Stimulated activated CD8-positive, alpha-beta memory T cell treated with anti-CD3 and anti-CD28 coated beads, Interleukin-7, amount 100 ng/mL, for 4 hours (primary cell): ENCODE results near the gene SNTB2.
"Not testable (repeated sequence)": the region's sequence is repeated elsewhere in the genome, so short reads cannot be mapped to it uniquely, and the experiment has no call there.

Source experiments
- DNase-seq, 2 donors: peaks; one replicate each; pipeline ENCODE4 v3.0.0-alpha.2; 2020; ENCODE audit warnings: low read depth in 2 of 2

Gene SNTB2

GRCh38 chr16:69236319-69236718 lies 49.4 kb downstream of the SNTB2 start:
- no peak for DNase-seq

GRCh38 chr16:69237296-69237695 lies 50.3 kb downstream of the SNTB2 start:
- DNase-seq, result no peak

DNA sequence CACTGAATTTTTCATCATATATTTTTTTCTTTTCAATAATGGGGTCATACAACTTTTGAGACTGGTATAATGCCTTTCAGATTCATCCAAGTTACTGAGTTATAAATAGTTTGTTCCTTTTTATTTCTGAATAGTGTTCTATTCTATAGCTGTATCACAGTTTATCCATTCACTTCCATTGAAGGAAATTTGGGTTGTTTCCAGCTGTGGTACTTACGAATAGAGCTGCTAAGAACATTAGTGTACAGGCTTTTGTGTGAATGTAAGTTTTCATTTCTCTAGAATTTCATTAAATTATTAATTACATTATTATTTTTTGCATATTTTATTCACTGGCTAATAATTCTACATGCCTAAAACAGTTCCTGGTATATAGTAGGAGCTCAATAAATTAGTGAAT lies 52.9 kb downstream of the SNTB2 start:
- DNase-seq, result no peak

DNA sequence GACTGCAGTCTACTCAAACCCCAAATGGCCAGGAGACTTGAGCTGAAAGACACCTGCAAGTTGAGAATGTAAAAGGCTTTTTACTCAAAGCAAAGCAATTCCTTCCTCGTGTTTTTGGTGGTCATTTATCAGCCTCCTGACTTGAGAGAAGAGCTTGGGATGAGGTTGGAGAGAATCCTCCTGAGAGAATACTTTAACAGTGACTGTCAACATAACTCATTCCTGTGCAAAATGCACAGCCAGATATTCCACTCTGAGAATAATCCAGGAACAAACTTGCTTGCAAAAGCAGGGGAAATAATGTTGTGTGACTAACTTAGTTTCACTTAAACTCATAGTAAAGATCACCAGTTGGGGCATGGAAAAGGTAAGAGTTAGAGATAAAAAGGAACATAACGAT lies 53.4 kb downstream of the SNTB2 start:
- no peak for DNase-seq

GRCh38 chr16:69241926-69242325 lies 55.0 kb downstream of the SNTB2 start:
- DNase-seq, result no peak

DNA sequence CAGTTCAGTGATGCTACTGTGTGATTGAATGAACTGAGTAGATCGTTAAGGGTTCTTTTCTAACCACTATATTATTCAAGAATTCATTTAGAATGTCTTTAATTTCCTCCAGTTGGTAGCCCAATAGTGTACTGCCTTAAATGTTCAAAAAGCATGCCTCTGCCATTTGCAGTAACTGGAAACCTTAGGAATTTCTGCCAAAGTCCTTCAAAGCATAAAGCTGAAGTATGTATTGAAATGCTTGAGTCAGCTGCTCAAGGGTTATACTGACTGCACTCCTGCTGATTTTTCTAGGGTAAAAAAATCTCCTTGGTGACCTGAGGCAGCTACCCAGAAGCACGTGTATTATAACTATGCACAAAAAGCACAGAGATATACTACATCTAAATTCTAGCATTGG lies 56.5 kb downstream of the SNTB2 start:
- DNase-seq, result no peak

- no peak for DNase-seq
These were observed 57.4 kb downstream of the SNTB2 start for GRCh38 chr16:69244336-69244735.

DNA sequence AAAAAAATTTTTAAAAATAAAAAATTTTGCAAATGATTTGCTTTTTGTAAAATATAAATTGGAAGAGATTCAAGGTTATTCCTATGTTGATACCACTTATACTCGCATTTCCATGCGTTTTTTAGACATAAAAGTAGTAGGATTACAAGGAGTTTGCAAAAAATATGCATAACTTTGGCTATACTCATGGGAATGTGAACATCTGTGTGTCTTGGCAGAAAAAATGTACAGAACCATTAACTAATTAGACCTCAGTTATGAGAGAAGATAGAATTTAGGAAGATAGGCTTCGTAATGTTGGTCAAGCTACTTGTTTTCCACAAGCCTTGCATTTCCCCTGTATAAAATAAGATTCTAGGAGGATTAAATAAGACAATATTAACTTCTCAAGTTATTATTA lies 63.1 kb downstream of the SNTB2 start:
- no peak for DNase-seq

- DNase-seq, result no peak
These were observed 66.9 kb downstream of the SNTB2 start for GRCh38 chr16:69253870-69254341.

DNA sequence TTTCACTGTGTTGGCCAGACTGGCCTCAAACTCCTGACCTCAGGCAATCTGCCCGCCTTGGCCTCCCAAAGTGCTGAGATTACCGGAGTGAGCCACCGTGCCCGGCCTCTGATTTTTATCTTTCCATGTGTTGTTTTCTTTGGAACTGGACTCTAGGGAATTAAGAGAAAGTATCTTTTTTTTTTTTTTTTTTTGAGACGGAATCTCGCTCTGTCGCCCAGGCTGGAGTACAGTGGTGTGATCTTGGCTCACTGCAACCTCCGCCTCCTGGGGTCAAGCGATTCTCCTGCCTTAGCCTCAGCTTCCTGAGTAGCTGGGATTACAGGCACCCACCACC lies 72.4 kb downstream of the SNTB2 start:
- not testable (repeated sequence) for DNase-seq

DNA sequence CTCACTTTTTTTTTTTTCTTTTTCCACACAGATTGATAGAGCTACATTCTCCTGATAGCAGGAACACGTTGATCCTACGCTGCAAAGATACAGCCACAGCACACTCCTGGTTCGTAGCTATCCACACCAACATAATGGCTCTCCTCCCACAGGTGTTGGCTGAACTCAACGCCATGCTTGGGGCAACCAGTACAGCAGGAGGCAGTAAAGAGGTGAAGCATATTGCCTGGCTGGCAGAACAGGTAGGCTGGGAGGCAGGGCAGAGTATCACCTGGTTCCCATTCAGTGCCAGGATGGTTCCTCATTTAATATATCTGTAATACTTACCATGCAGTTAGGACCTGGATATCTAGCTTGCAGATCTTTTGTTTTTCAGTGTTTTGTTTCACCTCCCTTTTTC lies 73.1 kb downstream of the SNTB2 start:
- no peak for DNase-seq

DNA sequence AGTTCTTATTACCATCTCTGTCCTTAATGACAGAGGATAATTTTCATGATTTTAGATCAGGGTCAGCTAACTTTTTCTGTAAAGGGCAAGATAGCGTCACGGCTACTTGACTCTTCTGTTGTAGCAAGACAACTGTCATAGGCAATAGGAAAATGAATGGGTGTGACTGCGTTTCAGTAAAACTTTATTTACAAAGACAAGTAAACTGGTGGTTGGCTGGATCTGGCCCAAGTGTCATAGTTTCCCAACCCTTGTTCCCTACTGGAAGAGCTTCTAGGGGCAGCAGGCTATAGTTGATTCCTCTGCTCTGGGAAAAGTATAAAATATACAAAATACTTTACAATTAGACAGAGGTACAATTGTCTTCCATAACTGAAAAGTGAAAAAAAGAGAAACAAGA lies 73.5 kb downstream of the SNTB2 start:
- DNase-seq, result no peak

DNA sequence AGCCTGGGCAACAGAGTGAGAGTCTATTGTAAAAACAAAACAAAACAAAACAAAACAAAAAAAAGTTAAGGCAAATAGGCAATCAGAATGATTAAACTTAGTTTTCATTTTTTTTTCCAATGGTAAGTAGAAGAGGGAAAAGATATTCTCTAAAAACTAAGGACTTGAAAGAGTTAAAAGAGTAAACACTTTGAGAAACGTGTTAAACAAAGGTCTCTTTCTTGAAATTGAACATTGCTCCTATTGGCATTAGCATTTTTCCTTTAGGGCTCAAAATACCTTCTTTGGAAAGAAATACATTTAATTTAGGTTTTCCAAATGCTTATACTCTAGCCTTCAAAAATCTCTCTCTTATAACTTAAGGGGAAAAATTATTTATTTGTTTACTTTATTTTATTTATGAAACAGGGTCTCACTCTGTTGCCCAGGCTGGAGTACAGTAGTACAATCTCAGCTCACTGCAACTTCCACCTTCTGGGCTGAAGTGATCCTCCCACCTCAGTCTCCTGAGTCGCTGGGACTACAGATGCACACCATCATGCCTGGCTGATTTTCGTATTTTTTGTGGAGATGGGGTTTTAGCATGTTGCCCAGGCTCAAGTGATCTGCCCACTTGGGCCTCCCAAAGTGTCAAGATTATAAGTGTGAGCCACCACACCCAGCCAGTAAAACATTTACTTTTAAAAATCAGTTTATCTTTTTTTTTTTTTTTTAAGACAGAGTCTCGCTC lies 79.5 kb downstream of the SNTB2 start:
- DNase-seq, result no peak

GRCh38 chr16:69267633-69268032 lies 80.7 kb downstream of the SNTB2 start:
- DNase-seq, result no peak

GRCh38 chr16:69270395-69270794 lies 83.4 kb downstream of the SNTB2 start:
- no peak for DNase-seq

DNA sequence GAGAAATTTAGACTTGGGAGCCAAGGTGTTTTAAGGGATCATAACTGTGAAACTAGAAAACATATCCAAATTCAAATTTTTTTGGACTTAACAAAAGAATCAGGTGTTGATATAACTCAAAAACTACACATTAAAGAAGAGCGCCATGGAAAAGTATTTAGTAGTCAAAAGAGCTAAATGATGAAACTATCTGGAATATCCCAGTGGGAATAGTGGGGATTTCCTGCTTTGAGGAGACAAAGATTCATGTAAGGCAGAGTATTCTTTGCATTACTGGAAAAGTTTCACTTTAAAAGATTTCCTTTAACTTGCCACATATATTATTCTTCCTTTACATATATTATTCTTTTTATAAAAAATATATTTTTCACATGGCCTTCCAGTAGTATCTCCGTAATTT lies 83.9 kb downstream of the SNTB2 start:
- DNase-seq, result no peak

GRCh38 chr16:69273009-69273408 lies 86.0 kb downstream of the SNTB2 start:
- DNase-seq, result no peak

DNA sequence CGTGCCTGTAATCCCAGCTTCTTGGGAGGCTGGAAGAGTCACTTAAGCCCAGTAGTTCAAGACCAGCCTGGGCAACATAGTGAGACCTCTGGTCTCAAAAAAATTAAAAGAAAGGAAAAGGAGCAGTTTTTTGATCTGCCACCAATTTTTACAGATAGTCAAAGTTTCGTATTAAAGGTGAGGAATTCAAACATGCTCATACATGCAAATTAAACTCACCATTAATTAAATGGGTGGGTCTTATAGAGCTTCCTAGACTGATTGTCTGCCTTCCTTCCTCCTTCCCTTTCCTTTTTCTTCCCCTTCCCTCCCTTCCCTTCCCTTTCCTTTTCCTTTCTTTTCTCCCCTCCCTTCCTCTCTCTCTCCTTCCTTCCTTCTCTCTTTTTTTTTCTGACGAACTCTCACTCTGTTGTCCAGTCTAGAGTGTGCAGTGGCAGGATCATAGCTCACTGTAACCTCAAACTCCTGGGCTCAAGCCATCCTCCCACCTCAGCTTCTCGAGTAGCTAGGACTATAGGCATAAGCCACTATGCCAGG lies 87.8 kb downstream of the SNTB2 start:
- DNase-seq, result no peak

GRCh38 chr16:69276148-69277115 lies 89.5 kb downstream of the SNTB2 start:
- DNase-seq, result no peak

GRCh38 chr16:69277413-69277812 lies 90.4 kb downstream of the SNTB2 start:
- no peak for DNase-seq

DNA sequence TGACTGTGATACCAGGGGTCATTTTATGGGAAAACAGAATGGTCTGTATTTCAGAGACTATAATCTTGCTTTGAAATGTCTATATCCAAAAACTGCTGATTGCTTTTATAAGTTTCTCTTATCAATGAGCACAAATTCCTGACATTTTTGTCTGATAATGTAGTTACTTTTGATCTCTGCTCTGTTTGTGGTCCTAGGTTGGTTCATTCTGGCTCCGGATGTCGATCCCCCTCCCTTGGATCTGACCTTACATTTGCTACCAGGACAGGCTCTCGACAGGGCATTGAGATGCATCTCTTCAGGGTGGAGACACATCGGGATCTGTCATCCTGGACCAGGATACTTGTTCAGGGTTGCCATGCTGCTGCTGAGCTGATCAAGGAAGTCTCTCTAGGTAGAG lies 96.9 kb downstream of the SNTB2 start:
- no peak for DNase-seq

DNA sequence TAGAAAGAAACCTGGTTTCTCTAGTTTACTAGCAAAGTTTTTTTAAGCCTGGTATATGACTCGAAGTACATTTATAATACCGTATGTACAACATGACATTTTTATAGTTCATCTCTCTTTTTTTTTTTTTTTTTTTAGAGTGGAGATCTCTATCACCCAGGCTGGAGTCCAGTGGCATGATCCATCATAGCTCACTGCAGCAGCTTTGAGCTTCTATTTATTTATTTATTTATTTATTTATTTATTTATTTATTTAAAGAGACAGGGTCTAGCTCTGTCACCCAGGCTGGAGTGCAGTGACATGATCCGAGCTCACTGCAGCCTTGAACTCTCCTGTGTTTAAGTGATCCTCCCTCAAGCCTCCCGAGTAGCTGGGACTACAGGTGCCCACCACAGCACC lies 98.3 kb downstream of the SNTB2 start:
- no peak for DNase-seq
